Measurements from ENCODE around the gene LRRC8E.

The LRRC8E gene

DNA sequence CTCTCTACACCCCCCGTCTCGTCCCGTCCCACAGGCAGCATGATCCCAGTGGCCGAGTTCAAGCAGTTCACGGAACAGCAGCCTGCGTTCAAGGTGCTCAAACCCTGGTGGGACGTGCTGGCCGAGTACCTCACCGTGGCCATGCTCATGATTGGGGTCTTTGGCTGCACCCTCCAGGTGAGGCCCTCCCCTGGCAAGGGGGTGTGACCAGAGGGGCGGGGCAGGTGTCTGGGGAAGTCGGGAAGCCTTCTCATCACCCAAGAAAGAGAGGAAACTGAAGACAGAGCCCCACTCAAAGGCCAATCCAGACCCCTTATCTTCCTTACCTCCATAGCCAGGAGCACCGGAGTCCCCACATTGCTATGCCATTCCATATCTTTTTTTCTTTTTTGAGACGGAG, 7.3 kb downstream of the LRRC8E start:
- CTCF ChIA-PET = no interaction called here
- DNase-seq (ENCODE audit: extremely low spot score) = no peak

DNA sequence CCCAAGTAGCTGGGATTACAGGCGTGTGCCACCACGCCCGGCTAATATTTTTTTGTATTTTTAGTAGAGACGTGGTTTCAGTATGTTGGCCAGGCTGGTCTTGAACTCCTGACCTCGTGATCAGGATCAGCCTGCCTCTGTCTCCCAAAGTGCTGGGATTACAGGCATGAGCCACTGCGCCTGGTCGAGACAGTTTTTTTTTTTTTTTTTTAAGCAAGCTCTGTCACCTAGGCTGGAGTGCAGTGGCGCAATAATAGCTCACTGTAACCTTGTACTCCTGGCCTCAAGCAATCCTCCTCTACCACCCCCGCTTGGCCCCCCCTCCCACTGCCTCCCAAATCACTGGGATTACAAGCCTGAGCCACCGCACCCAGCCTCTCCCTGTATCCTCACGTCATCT, 9.0 kb downstream of the LRRC8E start:
- ChIA-PET CTCF (interaction anchor here (1.1 to 7.7 kb wide), 3 partner anchors 11 to 329 kb away, joined by 3 to 60 read pairs (median 4); no protein-coding TSS in a partner anchor), POLR2A (interaction anchor here (0.5 kb wide), 1 partner anchor 226 kb away, joined by 3 read pairs; no protein-coding TSS in a partner anchor)
- TF ChIP-seq, protein P1, sequence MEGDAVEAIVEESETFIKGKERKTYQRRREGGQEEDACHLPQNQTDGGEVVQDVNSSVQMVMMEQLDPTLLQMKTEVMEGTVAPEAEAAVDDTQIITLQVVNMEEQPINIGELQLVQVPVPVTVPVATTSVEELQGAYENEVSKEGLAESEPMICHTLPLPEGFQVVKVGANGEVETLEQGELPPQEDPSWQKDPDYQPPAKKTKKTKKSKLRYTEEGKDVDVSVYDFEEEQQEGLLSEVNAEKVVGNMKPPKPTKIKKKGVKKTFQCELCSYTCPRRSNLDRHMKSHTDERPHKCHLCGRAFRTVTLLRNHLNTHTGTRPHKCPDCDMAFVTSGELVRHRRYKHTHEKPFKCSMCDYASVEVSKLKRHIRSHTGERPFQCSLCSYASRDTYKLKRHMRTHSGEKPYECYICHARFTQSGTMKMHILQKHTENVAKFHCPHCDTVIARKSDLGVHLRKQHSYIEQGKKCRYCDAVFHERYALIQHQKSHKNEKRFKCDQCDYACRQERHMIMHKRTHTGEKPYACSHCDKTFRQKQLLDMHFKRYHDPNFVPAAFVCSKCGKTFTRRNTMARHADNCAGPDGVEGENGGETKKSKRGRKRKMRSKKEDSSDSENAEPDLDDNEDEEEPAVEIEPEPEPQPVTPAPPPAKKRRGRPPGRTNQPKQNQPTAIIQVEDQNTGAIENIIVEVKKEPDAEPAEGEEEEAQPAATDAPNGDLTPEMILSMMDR (IDR thresholded peaks at IDR 0.05; ENCODE audit: control extremely low read depth, extremely low read depth, low read depth, missing control alignments) = no peak
- no peak for DNase-seq (ENCODE audit: extremely low spot score)

More for the DNA sequence above, 7.3 kb downstream of the LRRC8E start:
- TF ChIP-seq, protein P1 (IDR thresholded peaks at IDR 0.05; ENCODE audit: control extremely low read depth, extremely low read depth, low read depth, missing control alignments) = no peak
- POLR2A ChIA-PET = no interaction called here

DNA sequence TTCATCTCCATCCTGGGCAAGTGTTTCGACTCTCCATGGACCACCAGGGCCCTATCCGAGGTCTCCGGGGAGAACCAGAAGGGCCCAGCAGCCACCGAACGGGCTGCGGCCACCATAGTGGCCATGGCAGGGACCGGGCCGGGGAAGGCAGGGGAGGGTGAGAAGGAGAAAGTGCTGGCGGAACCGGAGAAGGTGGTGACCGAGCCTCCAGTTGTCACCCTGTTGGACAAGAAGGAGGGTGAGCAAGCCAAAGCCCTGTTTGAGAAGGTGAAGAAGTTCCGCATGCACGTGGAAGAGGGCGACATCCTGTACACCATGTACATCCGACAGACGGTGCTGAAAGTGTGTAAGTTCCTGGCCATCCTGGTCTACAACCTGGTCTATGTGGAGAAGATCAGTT, 10.7 kb downstream of the LRRC8E start:
- ChIA-PET POLR2A (no interaction called here), CTCF (interaction anchor here (1.1 to 7.7 kb wide), 4 partner anchors 10 to 48 kb away, joined by 3 to 60 read pairs (median 4); partner anchors contain the start of gene LRRC8E)
- TF ChIP-seq, protein P1 (IDR thresholded peaks at IDR 0.05; ENCODE audit: control extremely low read depth, extremely low read depth, low read depth, missing control alignments) = no peak
- DNase-seq (ENCODE audit: extremely low spot score) = no peak

DNA sequence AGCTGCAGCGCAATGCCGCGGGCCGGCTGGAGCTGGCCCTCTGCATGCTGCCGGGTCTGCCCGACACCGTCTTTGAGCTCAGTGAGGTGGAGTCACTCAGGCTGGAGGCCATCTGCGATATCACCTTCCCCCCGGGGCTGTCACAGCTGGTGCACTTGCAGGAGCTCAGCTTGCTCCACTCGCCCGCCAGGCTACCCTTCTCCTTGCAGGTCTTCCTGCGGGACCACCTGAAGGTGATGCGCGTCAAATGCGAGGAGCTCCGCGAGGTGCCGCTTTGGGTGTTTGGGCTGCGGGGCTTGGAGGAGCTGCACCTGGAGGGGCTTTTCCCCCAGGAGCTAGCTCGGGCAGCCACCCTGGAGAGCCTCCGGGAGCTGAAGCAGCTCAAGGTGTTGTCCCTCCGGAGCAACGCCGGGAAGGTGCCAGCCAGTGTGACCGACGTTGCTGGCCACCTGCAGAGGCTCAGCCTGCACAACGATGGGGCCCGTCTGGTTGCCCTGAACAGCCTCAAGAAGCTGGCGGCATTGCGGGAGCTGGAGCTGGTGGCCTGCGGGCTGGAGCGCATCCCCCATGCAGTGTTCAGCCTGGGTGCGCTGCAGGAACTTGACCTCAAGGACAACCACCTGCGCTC, 11.6 kb downstream of the LRRC8E start:
- CTCF ChIA-PET = interaction anchor here (1.0 to 7.7 kb wide), 7 partner anchors 11 to 332 kb away, joined by 3 to 60 read pairs (median 5); partner anchors contain the start of gene LRRC8E
- DNase-seq (ENCODE audit: extremely low spot score) = no peak
- POLR2A ChIA-PET = no interaction called here
- TF ChIP-seq, protein P1 (IDR thresholded peaks at IDR 0.05; ENCODE audit: control extremely low read depth, extremely low read depth, low read depth, missing control alignments) = no peak

DNA sequence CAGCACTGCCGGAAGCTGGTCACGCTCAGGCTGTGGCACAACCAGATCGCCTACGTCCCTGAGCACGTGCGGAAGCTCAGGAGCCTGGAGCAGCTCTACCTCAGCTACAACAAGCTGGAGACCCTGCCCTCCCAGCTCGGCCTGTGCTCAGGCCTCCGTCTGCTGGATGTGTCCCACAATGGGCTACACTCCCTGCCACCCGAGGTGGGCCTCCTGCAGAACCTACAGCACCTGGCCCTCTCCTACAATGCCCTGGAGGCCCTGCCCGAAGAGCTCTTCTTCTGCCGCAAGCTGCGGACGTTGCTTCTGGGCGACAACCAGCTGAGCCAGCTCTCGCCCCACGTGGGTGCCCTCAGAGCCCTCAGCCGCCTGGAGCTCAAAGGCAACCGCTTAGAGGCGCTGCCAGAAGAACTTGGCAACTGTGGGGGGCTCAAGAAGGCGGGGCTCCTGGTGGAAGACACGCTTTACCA, 12.1 kb downstream of the LRRC8E start:
- ChIA-PET CTCF (interaction anchor here (1.0 to 7.7 kb wide), 7 partner anchors 8 to 332 kb away, joined by 3 to 60 read pairs (median 5); no protein-coding TSS in a partner anchor), POLR2A (no interaction called here)
- TF ChIP-seq, protein P1 (IDR thresholded peaks at IDR 0.05; ENCODE audit: control extremely low read depth, extremely low read depth, low read depth, missing control alignments) = no peak
- no peak for DNase-seq (ENCODE audit: extremely low spot score)

DNA sequence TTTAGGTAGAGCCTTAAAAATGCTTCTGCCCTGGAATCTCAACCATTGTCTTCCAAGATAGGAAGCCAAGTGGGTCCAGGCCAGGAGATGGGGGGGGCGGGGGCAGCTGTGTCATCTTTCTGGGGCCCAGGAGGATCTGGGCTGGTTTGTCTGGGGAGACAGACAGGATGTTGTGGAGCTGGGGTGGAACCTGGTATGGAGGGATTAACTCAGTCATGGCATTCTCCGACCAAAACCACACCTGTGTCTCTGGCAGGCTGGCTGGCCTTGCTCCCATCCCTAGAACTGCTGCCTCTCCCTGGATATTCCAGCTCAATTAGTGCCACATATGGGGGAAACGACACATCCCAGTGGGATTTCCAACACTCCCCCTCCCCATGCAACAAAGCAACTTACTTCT, 12.6 kb downstream of the LRRC8E start:
- TF ChIP-seq, protein P1 (IDR thresholded peaks at IDR 0.05; ENCODE audit: control extremely low read depth, extremely low read depth, low read depth, missing control alignments) = no peak
- CTCF ChIA-PET = interaction anchor here (1.1 to 7.7 kb wide), 5 partner anchors 9 to 333 kb away, joined by 3 to 60 read pairs (median 7); no protein-coding TSS in a partner anchor
- POLR2A ChIA-PET = no interaction called here
- no peak for DNase-seq (ENCODE audit: extremely low spot score)
